Measurements from ENCODE around the gene PLEKHF1.

DNA sequence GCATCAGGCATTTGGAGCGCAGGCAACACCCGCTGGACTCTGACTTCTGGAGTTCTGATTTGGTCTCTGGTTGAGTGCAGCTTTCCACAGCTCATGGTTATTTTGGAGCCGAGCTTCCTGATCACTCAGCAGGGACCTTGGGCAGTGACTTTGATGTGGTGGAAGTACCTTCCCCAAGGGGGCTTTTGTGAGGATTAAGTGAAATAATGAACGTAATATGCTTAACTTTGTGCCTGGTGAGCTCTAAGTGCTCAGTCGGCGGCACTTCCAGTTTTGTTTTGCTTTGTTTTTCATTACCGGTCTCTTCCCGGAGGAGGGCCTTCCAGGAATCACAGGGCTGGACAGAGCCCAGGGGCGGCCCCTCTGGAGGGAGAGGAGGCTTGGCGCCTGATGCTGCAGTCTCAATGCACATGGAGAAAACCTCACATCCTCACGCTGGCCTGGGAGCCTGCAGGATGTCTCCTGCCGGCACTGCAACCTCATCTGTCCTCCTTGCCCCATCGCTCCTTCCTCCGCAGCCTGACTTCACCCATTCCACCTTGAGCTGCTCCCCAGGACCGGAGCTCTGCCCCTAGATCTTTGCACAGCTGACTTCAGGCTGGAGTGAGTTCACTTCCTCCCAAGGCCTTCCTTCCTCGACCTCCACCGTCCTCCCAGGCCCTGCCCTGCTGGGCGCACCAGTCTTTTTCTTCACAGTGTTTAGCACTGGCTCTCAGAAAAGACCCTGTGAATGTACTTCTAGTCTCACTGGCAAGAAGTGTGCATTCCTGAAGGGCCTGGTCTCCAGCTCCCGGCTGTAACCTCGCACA, 1.5 kb downstream of the PLEKHF1 start:
- TF ChIP-seq, protein P1, sequence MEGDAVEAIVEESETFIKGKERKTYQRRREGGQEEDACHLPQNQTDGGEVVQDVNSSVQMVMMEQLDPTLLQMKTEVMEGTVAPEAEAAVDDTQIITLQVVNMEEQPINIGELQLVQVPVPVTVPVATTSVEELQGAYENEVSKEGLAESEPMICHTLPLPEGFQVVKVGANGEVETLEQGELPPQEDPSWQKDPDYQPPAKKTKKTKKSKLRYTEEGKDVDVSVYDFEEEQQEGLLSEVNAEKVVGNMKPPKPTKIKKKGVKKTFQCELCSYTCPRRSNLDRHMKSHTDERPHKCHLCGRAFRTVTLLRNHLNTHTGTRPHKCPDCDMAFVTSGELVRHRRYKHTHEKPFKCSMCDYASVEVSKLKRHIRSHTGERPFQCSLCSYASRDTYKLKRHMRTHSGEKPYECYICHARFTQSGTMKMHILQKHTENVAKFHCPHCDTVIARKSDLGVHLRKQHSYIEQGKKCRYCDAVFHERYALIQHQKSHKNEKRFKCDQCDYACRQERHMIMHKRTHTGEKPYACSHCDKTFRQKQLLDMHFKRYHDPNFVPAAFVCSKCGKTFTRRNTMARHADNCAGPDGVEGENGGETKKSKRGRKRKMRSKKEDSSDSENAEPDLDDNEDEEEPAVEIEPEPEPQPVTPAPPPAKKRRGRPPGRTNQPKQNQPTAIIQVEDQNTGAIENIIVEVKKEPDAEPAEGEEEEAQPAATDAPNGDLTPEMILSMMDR (conservative IDR thresholded peaks at IDR 0.05) = no peak
- no peak; the same call in 1 of the 2 replicates for TF ChIP-seq ZFX (IDR thresholded peaks at IDR 0.05)
